Muscle of leg (tissue), 11 donors: ENCODE results near the gene ZNF77. TPM values are rescaled to one million over a fixed set of nuclear protein-coding genes. Genes with fewer than 3 reads are reported as not detected.

ENCODE experiments used
- DNase-seq: peaks from one replicate; pipeline ENCODE4 v3.0.0; 2013
- H3K27ac ChIP-seq: one replicate; pipeline ENCODE4 v1.5.1; 2013; ENCODE audit warnings: mild to moderate bottlenecking, low read length, control low read depth
- H3K27me3 ChIP-seq: one replicate; pipeline ENCODE4 v1.6.1; 2013; ENCODE audit warnings: low read length; ENCODE audit not compliant: control insufficient read depth, insufficient read depth
- H3K36me3 ChIP-seq: one replicate; pipeline ENCODE4 v1.6.1; 2013; ENCODE audit warnings: low read length; ENCODE audit not compliant: control insufficient read depth, insufficient read depth
- H3K4me1 ChIP-seq: one replicate; pipeline ENCODE4 v1.6.1; 2013; ENCODE audit warnings: low read length; ENCODE audit not compliant: control insufficient read depth, insufficient read depth
- H3K4me3 ChIP-seq: one replicate; pipeline ENCODE4 v1.5.1; 2013; ENCODE audit warnings: low read length, control low read depth
- H3K9me3 ChIP-seq: replicated peaks from 2 replicates; pipeline ENCODE4 v1.6.1; 2013; ENCODE audit warnings: low read depth, low read length; ENCODE audit not compliant: control insufficient read depth
- WGBS: methylation state at CpG from one replicate; pipeline ENCODE4 v1.1.5; 2013; ENCODE audit warnings: missing lambda C conversion rate; ENCODE audit not compliant: insufficient coverage; 5-methylcytosine and 5-hydroxymethylcytosine counted together
- polyA plus RNA-seq, 8 donors: library from polyadenylated mRNA; unstranded; fragments of 120-200 nt; gene quantifications; one replicate each; pipeline versions ENCODE4 v1.2.1 to v1.2.3, GENCODE V29; 2013; ENCODE audit warnings: inconsistent platforms in 1 of 8, low replicate concordance in 1 of 8; ENCODE audit not compliant: insufficient read length in 8 of 8, insufficient read depth in 1 of 8
- total RNA-seq: library from RNA; stranded (reverse); fragments of 120-200 nt; gene quantifications from one replicate; pipeline ENCODE4 v1.2.4, GENCODE V29; 2013

ZNF77 gene
- total and polyA plus RNA-seq, 9 donors: 4.1 to 10.0 (median 5.0) TPM

DNA sequence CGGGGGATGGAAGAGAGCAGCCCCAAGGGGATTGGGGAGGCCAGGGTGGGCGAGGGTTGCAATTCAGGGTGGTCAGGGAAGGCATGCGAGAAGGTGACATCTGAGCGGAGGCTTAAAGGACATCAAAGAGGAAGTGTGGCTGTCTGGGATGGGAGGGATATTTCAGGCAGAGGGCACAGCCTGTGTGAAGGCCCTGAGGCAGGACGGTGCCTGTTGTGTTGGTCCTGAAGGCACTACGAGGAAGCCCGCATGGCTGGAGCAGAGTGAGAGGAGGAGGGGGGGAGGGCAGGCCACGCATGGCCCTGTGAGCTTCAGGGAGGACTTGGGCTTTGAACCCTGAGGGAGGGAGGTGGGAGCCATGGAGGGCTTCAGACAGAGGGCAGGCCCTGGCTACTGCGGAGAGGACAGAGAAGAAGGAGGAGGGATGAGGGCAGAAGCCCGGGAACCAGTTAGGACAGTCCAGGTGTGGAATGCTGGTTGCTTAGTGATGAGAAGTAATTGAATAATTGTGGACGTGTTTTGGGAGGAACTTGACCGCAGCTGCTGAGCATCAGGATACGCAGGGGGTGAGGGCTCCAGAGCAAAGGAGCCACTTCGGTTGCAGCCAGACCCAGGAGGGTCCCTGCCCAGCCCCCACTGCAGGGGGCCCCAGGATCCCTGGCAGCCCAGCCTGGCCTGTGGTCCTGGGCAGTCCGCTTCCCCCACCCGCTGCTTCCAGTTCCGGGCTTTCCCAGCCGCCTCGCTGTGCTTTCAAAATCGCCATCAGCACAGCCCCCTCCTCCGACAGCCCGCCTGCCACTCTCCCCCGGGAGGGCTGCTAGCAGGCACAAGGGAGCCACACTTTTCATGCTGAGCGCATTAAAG is 38.8 kb upstream of the ZNF77 start:
- Histone ChIP-seq H3K27me3 (peaks cover 13% of the 10 kb centered on the region), H3K4me1 (peaks cover 44% of the 10 kb centered on the region), H3K4me3 (peak overlapping the region; percentile 38), H3K36me3 (no peaks in the 10 kb centered on the region), H3K27ac (peak overlapping the region; percentile 83), H3K9me3 (no peaks in the 10 kb centered on the region)
- 3% methylated on average over 22 of the region's 24 CpGs for WGBS
- DNase-seq: peak; percentile 86

DNA sequence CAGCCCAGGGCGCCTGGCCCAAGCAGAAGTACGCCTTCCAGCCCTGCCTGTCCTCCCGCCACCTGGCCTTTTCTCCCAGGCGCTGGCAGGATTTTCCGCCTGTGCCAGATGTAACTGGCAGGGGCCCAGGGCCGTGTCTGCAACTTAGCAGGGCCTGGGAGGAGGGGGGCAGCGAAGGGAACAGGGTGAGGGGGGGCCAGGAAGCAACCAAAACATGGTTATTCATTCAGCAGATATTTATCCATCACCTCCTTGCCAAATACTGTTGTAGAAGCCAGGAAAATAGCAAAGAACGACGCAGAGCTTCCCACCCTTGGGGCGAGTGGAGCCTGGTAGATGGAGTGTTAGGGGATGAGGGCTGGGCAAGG is 38.2 kb upstream of the ZNF77 start:
- 7% methylated on average over 7 of the region's 10 CpGs for WGBS
- Histone ChIP-seq H3K36me3 (no peaks in the 10 kb centered on the region), H3K4me3 (no peak overlapping the region)

DNA sequence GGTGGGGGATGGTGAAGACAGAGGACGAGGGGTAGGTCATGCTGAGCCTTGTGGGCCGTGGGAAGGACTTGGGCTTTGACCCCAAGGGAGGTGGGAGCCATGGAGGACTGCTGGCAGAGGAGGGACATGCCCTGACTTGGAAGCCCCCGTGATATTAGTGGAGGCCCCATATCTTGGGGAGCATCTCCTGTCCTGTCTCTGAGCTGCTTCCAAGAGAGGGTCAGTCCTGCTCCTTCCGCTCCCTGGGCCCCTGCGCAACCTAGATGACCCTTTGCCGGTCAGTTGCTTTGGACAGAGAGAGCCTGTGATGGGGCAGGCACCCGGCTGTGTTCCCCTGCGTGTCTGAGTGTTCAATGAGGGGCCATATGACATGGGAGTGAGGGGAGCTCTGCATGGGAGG is 37.8 kb upstream of the ZNF77 start:
- Histone ChIP-seq H3K9me3 (no peaks in the 10 kb centered on the region), H3K36me3 (no peaks in the 10 kb centered on the region), H3K27ac (peak overlapping the region; percentile 83), H3K4me3 (no peak overlapping the region), H3K4me1 (peaks cover 49% of the 10 kb centered on the region), H3K27me3 (peaks cover 13% of the 10 kb centered on the region)
- no peak for DNase-seq
- WGBS: 9% methylated on average over 8 of the region's 8 CpGs

More for the DNA sequence above, 38.2 kb upstream of the ZNF77 start:
- peak overlapping the region; percentile 83 for H3K27ac ChIP-seq
- peaks cover 48% of the 10 kb centered on the region for H3K4me1 ChIP-seq
- no peaks in the 10 kb centered on the region for H3K9me3 ChIP-seq
- peaks cover 13% of the 10 kb centered on the region for H3K27me3 ChIP-seq
- peak; percentile 97 for DNase-seq

DNA sequence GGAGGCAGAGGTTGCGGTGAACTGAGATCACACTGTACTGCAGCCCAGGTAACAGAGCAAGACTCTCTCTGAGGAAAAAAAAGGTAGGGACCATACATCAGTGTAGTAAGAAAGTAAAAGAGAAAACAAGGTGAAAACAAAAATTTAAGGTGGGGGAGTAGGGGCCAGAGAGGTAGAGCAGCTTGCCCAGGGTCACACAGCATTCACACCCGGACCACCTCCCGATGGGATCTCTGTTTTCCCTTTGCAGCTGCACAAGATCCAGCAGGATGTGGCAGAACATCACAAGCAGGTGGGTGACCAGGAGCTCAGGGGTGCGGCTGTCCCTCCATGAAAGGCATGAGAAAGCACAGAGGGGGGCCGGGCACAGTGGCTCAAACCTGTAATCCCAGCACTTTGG is 37.1 kb upstream of the ZNF77 start:
- 86% methylated on average over 5 of the region's 5 CpGs for WGBS
- Histone ChIP-seq H3K4me1 (peaks cover 47% of the 10 kb centered on the region), H3K27me3 (peaks cover 9% of the 10 kb centered on the region), H3K4me3 (no peak overlapping the region), H3K9me3 (no peaks in the 10 kb centered on the region), H3K27ac (no peak overlapping the region), H3K36me3 (no peaks in the 10 kb centered on the region)
- DNase-seq: no peak

DNA sequence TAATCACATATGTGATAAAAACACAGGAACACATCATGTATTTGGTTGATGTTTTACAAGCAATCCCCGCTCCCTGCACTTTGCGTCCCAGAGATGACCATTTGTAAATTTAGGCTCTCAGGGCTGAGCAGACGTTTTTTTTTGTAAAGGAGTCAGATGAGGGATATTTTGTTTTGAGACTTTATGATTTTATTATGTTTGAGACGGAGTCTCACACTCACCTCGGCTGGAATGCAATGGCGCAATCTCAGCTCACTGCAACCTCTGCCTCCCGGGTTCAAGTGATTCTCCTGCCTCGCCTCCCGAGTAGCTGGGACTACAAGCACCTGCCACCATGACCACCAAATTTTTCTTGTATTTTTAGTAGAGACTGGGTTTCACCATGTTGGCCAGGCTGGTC is 34.0 kb upstream of the ZNF77 start:
- H3K9me3 ChIP-seq: no peaks in the 10 kb centered on the region
- DNase-seq: no peak
- H3K27ac ChIP-seq: no peak overlapping the region
- 58% methylated on average over 2 of the region's 9 CpGs for WGBS
- no peaks in the 10 kb centered on the region for H3K36me3 ChIP-seq
- H3K27me3 ChIP-seq: peaks cover 4% of the 10 kb centered on the region
- no peak overlapping the region for H3K4me3 ChIP-seq
- peaks cover 56% of the 10 kb centered on the region for H3K4me1 ChIP-seq

DNA sequence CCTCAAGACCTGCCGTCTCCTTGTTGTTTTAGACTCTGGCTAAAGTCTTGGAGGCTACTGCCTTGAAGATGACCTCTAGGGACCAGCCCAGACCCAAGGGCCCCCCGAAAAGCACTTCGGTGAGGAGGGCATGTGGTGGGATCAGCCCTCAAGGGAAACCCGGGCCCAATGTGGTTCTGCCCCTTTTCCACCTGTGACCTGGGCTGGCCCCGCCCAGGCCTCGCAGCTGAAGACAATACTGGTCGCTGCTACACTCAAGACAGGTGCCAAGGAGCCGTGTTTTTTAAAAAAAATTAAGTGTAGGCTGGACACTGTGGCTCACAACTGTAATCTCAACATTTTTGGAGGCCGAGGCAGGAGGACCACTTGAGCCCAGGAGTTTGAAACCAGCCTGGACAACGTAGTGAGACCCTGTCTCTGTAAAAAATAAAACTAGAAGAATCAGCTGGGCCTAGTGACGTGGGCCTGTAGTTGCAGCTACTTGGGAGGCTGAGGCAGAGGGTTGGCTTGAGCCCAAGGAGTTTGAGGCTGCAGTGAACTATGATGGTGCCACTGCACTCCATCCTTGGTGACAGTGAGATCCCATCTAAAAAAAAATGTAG is 33.5 kb upstream of the ZNF77 start:
- no peak overlapping the region for H3K27ac ChIP-seq
- 62% methylated on average over 8 of the region's 11 CpGs for WGBS
- H3K4me1 ChIP-seq: peaks cover 51% of the 10 kb centered on the region

DNA sequence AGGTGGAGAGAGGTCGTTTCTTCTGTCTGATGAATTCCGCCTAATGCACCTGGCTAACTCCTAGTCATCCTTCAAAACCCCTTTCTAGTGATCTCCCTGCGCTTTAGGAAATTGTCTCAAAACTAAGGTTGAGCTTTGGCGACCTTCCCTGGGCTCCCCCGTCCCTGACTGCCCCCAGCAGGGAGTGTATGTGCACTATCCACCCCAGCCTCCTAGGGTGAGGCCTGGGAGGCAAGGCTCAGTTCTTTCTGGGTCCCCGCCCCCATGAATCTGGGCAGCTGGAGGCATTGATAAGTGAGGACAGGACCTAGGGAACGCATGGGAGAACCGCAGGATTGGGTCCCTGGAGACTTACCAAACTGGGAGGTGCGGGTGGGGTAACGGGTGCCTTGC is 33.0 kb upstream of the ZNF77 start:
- Histone ChIP-seq H3K4me1 (peaks cover 45% of the 10 kb centered on the region), H3K36me3 (no peaks in the 10 kb centered on the region), H3K27ac (no peak overlapping the region), H3K9me3 (no peaks in the 10 kb centered on the region), H3K4me3 (no peak overlapping the region), H3K27me3 (peaks cover 4% of the 10 kb centered on the region)
- DNase-seq: no peak
- WGBS: 0% methylated on average over 1 of the region's 10 CpGs

More for the DNA sequence above, 33.5 kb upstream of the ZNF77 start:
- H3K27me3 ChIP-seq: peaks cover 4% of the 10 kb centered on the region
- H3K9me3 ChIP-seq: no peaks in the 10 kb centered on the region
- DNase-seq: no peak
- H3K4me3 ChIP-seq: no peak overlapping the region
- H3K36me3 ChIP-seq: no peaks in the 10 kb centered on the region

DNA sequence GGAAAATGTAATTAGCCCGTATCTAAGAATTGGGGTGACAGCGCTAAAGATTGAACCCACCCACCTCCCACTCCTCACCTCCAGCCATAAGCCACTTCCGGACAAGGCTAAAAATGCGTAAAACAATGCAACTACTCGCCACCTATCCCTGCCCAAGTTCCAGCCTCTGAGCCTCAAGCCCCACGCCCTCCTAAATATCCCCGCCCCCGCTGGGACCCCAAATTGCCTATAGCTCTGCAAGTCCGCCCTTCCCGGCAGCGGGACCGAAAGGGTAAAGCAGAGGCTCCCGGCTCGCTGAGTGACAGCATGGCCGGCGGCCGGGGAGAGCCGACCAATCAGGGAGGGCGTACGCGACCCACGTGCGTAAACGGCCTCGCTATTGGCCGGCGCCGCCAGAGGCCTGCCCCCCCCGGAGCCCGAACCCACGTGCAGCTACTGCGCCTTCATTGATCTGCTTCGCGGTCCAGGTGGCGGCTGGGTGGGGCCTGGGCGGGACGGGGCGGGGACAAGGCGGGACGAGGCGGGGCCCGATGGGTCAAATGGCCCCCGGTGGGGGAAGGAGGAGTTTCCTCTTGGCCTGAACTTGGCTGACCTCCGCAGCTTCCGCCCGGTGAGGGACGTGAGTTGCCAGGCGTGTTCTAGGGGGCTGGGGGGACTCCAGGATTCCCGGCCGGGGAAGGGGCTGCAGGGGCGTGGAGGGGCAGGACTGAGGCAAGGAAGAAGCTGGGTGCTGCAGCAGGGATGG is 32.4 kb upstream of the ZNF77 start, which contains the start of gene TLE6:
Gene TLE6 (plus strand): TSS at position 564 of the 745 bp plus-strand sequence. CDS start 670 bp downstream, outside the sequence.
- Histone ChIP-seq H3K27ac (no peak within 1 kb of the TSS), H3K27me3 (peaks cover 4% of the 10 kb centered on the region), H3K9me3 (no peaks in the 10 kb centered on the region), H3K36me3 (no peaks in the 10 kb centered on the region), H3K4me3 (peak within 1 kb of the TSS; percentile 58), H3K4me1 (peaks cover 41% of the 10 kb centered on the region)
- DNase-seq: peak; percentile 96
- whole genome bisulfite sequencing: 0% methylated on average over 33 of the region's 51 CpGs

DNA sequence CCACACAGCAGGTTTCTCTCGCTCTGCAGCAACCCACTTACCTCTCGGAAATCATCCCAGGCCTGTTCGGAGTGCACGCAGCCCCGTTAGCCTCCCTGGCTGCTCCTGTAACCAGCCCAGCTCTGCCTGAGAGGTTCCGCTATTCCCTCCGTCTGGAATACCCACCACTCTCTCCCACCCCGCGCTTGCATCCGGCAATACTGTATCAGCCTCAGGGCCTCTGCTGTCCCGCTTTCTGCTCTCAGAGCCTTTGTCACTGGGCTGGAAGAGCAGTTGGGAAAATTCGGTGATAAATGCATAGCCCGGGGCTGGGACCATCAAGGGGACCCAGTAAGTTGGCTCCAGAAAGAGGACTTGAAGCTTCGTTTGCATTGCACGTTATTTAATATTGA is 31.8 kb upstream of the ZNF77 start:
- 15% methylated on average over 6 of the region's 15 CpGs for WGBS
- H3K27ac ChIP-seq: no peak overlapping the region
- no peaks in the 10 kb centered on the region for H3K9me3 ChIP-seq
- no peak for DNase-seq
- peaks cover 41% of the 10 kb centered on the region for H3K4me1 ChIP-seq
- H3K4me3 ChIP-seq: peak overlapping the region; percentile 58
- H3K36me3 ChIP-seq: no peaks in the 10 kb centered on the region
- H3K27me3 ChIP-seq: peaks cover 4% of the 10 kb centered on the region
